G401 (cell line): Measurements from ENCODE around the gene SQSTM1. TPM values are rescaled to one million over a fixed set of nuclear protein-coding genes. Genes with fewer than 3 reads are reported as not detected.

ENCODE experiments used
- DNase-seq: peaks from one replicate; pipeline ENCODE4 v3.0.0-alpha.2; 2015; ENCODE audit warnings: low spot score
- in situ Hi-C: cut with HindIII; loops from 2 replicates; pipeline ENCODE4 v1.10.0; 2016; ENCODE audit warnings: low sequenced_read_pairs, mixed read lengths
- total RNA-seq: library from RNA; depleted of rRNA; stranded (reverse); fragments of >200 nt; shearing (Covaris generic); gene quantifications from 2 replicates; pipeline ENCODE4 v1.2.3, GENCODE V29; 2014

Gene SQSTM1
- total RNA-seq, 1 experiment from 2014 or later = 139 TPM

DNA sequence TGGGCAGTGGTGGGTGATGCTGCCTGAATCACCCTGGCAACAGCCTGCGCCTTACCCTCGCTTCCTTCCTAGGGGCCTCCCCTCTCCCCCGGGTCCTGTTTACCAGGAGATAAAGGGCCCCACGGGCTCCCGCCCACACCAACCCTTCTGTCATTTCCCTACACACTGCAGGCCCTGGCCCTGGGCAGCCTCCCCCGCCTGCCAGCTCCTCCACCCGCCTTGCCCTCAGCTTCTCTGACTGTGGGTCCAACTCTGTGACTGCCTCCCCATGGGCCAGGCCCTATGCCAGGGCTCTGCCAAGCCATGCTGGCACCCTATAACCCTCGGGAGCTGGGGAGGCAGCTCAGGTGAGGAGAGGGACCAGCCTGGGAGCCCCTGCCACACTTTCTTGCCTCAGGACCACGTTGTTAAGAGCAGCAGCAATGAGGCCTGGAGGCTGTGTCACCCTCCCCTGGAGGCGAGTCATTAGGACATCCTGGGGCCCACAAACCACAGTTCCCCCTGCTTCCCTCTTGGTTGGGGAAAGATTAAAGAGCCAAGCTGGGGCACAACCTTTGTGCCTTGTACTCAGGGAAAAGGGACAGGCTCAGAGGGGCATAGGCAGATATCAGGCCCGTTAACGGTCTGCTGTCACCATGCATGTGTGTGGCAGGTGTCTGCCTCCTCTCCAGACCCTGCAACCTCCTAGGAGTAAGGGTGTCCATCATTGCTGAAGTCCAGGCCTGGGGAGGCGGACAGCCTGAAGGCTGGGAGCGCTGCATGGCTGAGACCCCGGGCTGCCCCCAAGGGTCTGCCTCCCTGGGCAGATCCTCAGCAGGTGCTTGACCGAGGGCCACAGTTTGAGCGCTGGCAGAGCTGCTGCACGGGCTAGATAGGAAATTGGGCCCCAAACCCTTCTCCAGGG is 16.8 kb upstream of the SQSTM1 start:
- in situ Hi-C loops = no loop called here

DNA sequence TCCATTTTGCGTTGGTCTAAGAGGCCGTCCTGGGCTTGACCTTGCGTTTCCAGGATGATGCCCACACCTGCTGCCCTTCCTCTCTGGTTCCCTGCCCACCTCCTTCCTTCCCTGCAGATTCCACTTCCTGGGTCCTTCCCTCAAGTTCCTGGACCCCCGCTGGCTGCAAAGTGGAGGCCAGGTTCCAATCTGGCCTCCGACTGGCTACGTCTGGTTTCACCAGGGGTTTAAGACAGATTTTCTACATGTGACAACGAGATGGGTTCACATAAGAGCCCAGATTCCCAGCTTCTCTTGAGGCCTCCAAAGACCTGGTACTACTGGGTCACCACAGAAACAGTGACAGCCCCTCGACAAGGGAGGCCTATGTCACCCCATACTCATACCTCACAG is 16.2 kb upstream of the SQSTM1 start:
- no peak for DNase-seq
- in situ Hi-C loops = no loop called here

More for the DNA sequence above, 16.8 kb upstream of the SQSTM1 start:
- no peak for DNase-seq

DNA sequence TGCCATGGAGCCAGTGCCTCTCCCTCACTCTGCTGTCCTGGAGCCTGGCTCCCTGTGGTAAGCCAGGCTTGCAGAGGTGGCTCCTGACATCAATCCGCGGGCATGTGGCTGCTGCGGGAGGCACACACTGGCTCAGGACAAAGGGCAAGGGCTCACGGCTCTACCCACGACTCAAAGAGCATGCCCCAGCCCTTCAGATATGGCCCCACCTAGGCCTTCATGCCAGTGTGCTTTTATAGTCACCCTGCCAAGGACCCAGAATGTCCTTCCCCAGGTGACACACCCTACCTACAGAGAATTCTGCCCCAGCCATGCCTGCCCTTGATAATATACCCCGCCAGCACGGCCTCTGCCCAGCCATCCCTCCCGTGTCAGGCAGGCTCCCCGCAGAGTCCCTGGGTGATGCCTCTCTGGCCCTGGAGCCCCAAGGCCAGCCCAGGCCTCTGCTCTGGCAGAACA is 15.6 kb upstream of the SQSTM1 start:
- no peak for DNase-seq
- in situ Hi-C loops = no loop called here

DNA sequence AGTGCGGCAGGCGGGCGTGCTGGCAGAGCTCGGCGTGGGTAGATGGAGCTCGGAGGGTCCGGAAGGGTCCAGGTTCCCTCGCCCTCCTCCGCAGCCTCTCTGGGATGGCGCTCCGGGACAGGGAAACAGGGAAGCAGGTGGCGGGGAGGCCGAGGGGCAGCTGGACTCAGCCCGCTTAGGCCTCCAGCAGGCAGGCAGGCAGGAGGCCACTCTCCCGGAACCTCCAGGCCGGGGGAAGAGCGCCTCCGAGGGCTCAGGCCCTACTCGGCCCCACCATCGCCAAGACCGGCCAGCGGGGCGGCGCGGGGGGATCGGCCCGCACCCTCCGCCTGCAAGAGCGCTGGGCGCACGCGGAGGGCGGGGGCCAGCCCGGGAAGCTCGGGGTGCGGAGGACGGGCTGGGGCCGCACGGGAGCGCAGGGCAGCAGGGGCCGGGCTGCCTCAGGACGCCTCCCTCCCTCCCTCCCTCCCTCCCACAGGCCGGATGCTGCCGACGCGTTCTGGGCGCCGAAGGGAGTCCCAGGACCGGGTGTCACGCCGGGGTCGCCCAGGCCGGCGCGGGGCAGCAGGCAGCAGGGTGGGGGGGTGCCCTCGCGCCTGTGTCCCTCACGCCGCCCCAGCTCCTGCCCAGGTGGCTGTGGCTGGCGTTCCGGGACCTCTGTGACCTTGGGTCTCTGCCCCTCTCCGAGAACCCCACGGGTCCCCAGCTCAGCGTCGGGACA is 15.0 kb upstream of the SQSTM1 start:
- DNase-seq = peak; percentile 51
- in situ Hi-C loops = no loop called here

DNA sequence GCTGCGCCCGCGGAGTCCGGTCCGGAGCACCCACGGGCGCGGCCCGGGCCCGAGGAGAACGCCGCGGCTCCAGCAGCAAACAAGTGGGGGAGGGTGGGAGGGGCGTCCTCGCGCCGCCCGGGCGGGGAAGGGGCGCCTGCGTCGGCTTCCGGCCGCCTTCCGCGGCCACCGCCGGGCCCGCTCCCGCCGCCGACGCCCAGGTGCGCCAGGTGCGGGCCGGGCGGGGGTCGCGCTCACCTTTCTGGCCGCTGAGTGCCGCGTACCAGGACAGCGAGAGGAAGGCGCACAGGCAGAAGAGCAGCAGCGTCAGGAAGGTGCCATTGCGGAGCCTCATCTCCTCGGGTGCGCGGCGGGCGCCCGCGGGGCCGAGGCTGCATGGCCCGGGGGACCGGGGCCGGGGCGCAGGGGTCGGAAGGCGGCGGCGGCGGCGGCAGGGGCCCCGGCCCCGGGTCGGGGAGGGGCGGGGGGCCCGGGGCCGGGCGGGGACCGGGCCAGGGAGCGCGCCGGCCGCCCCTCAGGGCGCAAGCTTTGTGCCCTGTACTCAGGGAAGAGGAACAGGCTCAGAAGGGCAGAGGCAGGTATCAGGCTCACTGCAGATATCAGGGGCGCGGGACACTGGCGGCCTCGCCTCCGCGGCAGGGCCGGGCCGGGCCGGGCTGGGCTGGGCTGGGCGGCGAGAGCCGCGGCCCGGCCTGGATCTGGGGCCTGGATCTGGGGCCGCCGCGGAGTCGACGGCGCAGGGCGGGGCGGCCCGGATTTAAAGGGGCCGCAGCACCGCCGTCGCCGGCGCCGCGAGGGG is 14.3 kb upstream of the SQSTM1 start, which contains the start of gene MGAT4B:
TSS of gene MGAT4B (minus strand) at position 617 of the 799 bp plus-strand sequence. CDS start at position 334, 283 bp downstream.
- in situ Hi-C loops = no loop called here
- peak; percentile 79 for DNase-seq

DNA sequence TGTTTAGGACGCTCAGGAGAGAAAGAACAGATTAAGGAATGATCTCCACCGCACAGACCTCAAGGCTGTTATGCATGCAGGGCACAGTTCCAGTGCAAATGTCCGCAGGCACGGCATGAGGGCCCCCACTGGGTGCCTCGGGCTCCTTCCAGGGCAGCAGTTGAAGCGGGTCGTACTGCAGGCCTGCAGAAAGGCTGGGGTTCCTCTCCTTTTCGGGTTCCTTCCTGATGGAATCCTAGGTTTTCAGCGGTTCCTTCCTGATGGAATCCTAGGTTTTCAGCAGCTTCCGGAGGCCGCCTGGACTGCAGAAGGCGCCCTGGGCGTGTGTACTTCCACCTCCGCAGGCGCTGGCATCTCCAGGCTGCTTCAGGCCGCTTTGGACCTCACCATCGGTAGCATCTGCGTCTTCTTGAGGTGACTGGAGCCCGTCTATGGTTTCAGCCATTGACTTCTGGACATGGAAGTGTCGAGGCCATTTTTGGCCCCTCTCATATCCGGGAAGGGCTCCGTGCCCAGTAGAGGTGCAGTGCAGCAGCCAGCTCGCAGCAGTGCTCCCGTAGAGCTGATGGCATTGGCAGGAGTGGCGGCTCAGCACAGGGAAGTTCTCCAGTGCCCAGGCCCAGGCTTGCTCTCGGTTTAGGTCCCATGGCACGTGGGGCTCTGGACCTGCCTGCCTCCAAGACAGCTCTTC is 8.4 kb upstream of the SQSTM1 start:
- DNase-seq = peak; percentile 98
- in situ Hi-C loops = loop anchor here (10.0 kb wide), 1 partner anchor 57 kb away; no protein-coding TSS in a partner anchor

DNA sequence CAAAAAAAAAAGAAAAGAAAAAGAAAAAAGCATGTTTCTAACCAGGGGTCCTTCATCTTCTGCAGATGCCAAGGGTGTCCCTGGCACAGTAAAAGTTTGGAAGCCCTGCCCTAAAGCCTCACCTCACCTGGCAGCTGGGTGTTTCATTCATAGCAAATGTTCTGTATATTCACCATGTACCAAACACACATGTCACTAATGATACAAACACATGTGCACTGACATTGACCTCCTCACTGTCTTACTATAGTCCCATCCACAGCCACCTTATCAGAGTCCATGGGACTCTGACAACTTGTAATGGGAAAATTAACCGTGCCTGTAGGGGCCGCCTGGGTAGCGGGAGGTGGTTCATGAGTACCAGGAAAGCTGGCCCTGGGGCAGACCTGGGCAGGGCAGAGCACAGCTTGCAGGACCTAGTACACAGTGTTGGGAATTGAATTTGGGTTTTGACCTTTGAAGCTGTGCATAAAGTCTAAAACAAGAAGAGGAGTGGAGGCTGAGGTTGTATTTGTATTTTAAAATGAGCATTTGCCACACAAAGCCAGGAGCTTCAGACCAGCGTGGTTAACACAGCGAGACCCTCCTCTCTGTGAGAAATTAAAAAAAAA is 7.6 kb upstream of the SQSTM1 start:
- no peak for DNase-seq
- in situ Hi-C loops = loop anchor here (10.0 kb wide), 1 partner anchor 58 kb away; no protein-coding TSS in a partner anchor

DNA sequence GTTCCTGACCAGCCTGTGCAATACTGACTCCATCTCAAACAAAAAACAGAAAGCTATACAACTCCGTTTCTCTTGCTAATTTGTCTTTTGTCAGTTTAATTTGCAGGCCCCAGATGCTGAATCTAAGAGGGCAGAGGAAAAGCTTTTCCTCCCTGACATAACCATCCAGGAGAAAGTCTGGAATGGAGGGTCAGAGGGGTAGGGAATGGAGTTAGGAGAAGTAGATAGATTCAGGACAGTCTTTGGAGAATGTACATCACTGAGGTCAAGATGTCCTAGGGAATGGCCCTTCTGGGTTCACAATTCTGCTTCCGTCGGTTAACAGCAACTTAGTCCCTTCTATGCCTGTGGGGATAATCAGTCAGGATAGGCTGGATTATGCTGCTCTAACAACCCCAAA is 6.6 kb upstream of the SQSTM1 start:
- in situ Hi-C loops = loop anchor here (10.0 kb wide), 1 partner anchor 59 kb away; no protein-coding TSS in a partner anchor
- no peak for DNase-seq

DNA sequence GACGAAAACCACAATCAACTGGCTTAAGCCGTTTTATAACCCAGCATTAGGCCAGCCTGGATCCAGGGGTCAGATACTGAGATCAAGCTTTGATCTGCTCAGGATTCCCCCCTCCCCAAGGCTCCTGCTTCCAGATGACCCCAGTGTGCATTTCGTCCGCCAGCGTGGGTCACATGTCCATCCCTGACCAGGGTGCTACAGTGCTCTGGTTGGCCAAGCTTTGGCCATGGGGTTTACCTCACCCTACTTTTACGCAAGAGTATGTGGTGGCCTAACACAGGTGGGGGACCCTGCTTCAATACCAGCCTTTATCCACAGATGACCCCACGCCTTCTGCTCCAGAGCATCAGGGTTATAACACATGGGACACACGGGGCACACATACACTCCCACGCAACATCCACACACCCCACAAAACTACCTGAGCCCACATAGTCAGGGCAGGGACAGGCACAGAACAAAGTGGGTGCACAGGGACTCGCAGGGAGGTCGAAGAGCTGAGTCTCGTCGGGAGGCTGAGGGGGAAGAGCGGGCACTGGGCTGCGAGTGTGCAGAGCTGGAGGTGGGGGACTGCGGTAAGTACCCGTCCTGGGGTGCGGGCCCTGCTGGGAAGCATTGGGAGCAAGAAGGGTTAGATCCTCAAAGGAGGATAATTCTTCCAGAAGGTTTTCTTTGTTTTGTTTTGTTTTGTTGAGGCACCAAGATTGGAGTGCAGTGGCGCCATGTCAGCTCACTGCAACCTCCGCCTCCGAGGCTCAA is 5.0 kb upstream of the SQSTM1 start:
- in situ Hi-C loops = loop anchor here (10.0 kb wide), 1 partner anchor 61 kb away; no protein-coding TSS in a partner anchor
- DNase-seq = no peak

DNA sequence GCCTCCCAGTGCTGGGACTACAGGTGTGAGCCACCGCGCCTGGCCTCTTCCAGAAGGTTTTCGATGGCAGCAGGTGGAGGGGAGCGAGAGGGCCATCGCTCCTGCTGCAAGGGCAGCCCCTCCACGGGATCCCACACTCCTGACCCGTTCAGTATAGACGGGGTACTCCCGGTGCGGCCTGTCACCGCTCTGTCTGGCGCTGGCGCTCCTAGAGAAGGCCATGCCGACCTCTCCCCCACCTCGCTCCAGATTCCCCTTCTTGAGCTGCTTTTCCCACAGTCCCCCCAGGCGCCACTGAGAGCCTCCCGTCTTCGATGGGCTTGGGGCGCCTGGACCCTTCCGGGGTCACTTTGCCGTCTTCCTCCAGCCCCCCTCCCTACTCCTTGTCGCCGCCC is 4.3 kb upstream of the SQSTM1 start:
- in situ Hi-C loops = loop anchor here (10.0 kb wide), 1 partner anchor 62 kb away; no protein-coding TSS in a partner anchor
- DNase-seq = no peak

DNA sequence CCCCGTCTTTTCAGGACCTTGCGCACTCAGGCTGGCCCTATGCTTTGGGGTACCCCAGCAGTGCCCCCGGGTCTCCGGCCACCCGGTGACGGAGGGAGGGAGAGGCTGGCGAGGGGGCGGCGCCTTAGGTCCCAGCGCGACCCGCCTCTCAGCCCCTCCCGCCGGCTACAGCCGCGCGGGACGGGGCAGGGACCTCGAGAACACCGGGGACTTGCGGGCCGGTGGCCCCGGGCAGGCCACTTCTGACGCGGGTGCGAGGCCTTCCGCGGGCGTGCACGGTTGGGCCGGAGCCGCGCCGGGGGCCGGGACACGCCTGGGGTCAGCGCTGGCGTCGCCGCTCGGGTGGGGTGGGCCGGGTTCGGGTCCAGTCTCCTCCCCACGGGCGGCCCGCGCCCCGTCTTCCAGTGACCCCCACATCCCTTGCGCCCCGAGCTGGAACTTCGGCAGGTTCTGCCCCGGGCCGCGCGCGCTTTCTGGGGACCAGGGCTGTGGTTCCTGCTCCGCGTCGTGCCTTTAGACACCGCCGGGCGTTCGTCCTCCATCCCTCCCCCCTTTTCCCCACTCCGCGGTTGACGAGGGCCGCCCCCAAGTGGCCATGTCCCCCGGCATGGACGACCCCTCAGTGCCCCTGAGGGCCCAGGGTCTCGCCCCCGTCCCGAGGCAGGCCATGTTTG is 3.8 kb upstream of the SQSTM1 start:
- no peak for DNase-seq
- in situ Hi-C loops = loop anchor here (10.0 kb wide), 1 partner anchor 62 kb away; no protein-coding TSS in a partner anchor

DNA sequence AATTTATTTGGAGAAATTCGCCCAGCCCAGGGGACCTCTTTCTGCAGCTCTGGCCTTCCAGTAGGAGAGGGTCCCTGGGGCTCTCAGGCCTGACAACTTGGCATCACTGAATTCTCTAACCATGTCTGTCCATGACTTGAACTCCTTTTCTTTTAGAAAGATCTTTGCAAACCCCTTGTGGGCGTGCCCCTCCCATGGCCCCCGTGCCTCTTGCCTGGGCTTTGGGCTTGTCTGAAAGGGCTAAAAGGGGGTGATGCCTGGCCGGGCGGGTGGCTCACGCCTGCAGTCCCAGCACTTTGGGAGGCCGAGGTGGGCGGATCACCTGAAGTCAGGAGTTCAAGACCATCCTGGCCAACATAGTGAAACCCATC is 3.2 kb upstream of the SQSTM1 start:
- in situ Hi-C loops = loop anchor here (10.0 kb wide), 1 partner anchor 63 kb away; no protein-coding TSS in a partner anchor
- no peak for DNase-seq

DNA sequence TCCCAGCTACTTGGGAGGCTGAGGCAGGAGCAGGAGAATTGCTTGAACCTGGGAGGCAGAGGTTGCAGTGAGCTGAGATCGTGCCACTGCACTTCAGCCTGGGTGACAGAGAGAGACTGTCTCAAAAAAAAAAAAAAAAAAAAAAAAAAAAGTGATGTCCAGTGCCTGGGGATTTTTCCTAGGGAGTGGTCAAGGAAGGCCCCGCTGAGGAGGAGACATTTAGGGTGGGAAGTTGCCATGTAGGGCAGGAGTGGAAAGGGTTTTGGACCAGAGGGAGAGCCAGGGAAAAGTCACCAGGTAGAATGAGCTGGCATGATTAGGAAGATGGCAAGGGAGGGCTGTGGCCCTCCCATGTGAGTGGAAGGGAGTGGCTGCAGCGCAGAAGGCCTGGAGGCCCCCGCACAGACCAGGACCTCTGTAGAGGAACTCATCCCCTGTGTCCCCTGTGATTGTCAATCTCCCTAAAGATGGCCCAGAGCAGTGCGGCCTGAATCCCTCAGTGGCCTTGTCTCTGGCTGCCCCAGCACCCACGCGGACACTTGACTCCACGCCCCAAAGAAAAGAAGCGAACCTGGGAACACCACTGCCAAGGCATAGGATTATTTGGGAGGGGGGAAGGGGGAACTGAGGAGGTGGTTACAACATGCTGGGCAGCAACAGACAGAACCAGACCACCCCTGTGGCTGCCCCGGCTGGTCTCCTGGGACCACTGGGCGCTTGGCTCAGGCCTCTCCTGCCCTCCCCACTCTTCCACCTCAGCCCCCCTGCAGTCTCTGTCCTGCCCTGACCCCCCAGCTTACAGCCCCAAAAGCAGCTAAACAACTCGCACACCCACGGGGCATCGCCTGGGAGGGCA is 2.6 kb upstream of the SQSTM1 start:
- in situ Hi-C loops = loop anchor here (10.0 kb wide), 1 partner anchor 63 kb away; no protein-coding TSS in a partner anchor
- DNase-seq = no peak

DNA sequence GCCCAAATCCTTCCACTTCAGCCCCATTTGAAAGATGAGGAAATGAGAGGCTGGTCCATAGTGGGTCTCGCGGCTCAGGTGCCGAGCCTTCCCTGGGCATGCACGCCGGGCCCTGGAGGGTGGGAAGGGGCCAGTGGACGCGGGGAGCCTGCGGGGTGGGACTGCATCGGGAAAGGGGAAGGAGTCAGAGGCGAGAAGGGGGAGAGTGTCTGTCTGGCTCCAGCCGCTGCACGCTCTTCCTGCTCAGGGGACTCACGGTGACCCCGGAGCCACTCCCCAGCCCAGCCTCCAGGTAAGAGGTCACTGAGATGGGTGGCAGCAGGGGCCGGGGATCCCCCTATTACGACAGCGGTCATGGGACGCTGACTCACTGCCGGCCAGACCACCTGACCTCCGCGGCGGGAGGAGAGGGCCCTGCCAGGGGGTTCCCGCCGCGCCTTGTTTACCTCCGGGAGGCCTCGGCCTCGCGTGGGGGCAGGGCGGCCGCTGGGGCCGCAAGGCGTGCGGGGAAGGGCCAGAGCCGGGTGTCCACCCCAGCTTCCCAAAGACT is 1.9 kb upstream of the SQSTM1 start:
- in situ Hi-C loops = loop anchor here (10.0 kb wide), 1 partner anchor 64 kb away; no protein-coding TSS in a partner anchor

DNA sequence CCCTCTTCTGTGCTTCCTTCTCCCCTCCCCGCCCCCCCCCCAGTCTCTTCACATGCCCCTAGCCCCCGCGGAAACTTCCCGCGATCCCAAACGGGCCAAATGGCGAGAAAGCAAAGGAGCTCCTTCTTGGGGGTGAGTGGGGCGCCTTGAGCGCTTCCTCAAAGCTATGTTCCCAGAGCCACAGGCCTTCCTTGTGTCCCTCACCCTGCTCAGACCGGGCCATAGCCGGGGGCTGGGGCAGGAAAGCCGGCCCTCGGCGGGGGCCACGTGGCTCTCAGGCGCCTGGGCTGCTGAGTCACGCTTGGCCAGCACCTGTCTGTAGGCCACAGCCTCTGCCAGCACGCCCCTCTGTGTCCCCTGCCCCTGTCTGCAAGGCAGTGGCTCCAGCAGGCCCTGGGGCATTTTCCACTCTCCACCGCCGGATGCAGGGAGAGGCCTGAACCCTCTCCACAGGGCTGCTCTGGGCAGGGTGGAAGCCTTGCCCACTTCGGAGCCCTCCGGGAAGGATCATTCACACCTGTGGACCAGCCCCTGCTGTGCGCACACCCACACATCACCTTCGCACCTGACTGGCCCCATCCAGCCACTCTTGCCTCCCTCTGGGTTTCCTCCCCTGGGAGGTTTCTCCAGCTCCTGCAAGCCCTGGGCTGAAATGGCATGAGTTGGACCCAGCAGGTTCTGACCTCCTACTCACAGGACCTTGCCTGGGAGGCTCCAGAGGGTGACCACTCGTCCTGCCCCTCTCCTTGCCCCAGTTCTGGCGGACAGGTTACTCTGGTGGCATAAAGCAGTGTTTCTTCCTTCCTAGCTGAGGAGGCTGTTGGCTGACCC is 1.2 kb upstream of the SQSTM1 start:
- peak; percentile 54 for DNase-seq
- in situ Hi-C loops = loop anchor here (10.0 kb wide), 1 partner anchor 65 kb away; no protein-coding TSS in a partner anchor

More for the DNA sequence above, 1.9 kb upstream of the SQSTM1 start:
- DNase-seq = peak; percentile 82
